PC-3 (cell line): ENCODE data around the gene FIGLA. TPM values are rescaled to one million over a fixed set of nuclear protein-coding genes. Genes with fewer than 3 reads are reported as not detected.

Source experiments
- ATAC-seq: fragments of 200-7000 bp; cut with Tn5 transposase; 2 replicates; pipeline ENCODE4 v1.9.1; 2020; ENCODE audit warnings: mild to moderate bottlenecking, moderate library complexity
- BruUV-seq: library from RNA; stranded (reverse); fragments of 400-500 nt; replicated peaks from 2 replicates; lab custom pipeline; 2021; lab: Mats Ljungman, UMichigan
- CTCF ChIA-PET: fragments of 300-600 bp; sonication (Branson Sonifier 250); formaldehyde crosslinking; loops from one replicate; lab custom pipeline; 2022; ENCODE audit warnings: antibody characterized with exemption; lab: Charles Lee
- POLR2A ChIA-PET: fragments of 300-600 bp; sonication (Branson Sonifier 250); formaldehyde crosslinking; loops from one replicate; lab custom pipeline; 2022; ENCODE audit warnings: antibody characterized with exemption; ENCODE audit not compliant: unreplicated experiment; lab: Charles Lee
- DNase-seq: peaks from one replicate; pipeline ENCODE4 v3.0.0-alpha.2; 2015
- H2AFZ ChIP-seq: fragments of 300-600 bp; sonication (generic); 2 replicates; pipeline ENCODE4 v1.6.0; 2016; ENCODE audit warnings: antibody characterized with exemption, low read length
- H3F3A ChIP-seq: fragments of 300-600 bp; sonication (generic); one replicate; pipeline ENCODE4 v1.6.0; 2017; ENCODE audit warnings: antibody characterized with exemption, low read length, control low read depth, mild to moderate bottlenecking; ENCODE audit not compliant: unreplicated experiment
- H3K27ac ChIP-seq: fragments of 300-600 bp; sonication (generic); 2 replicates; pipeline ENCODE4 v1.5.1; 2016; ENCODE audit warnings: mild to moderate bottlenecking, low read length
- H3K27me3 ChIP-seq: fragments of 300-600 bp; sonication (generic); 2 replicates; pipeline ENCODE4 v1.6.1; 2016; ENCODE audit warnings: low read length, mixed read lengths
- H3K36me3 ChIP-seq: fragments of 300-600 bp; sonication (generic); 2 replicates; pipeline ENCODE4 v1.6.1; 2016; ENCODE audit warnings: low read depth, mixed run types, low read length, mixed read lengths
- H3K4me1 ChIP-seq: fragments of 300-600 bp; sonication (generic); 2 replicates; pipeline ENCODE4 v1.5.1; 2016; ENCODE audit warnings: low read length; ENCODE audit not compliant: insufficient read depth
- H3K4me2 ChIP-seq: fragments of 300-600 bp; sonication (generic); 2 replicates; pipeline ENCODE4 v1.6.0; 2016; ENCODE audit warnings: low read length
- H3K4me3 ChIP-seq: fragments of 300-600 bp; sonication (generic); 2 replicates; pipeline ENCODE4 v1.5.1; 2016; ENCODE audit warnings: mild to moderate bottlenecking, low read length, mixed read lengths
- H3K79me2 ChIP-seq: fragments of 300-600 bp; sonication (generic); 2 replicates; pipeline ENCODE4 v1.6.1; 2017; ENCODE audit warnings: low read length, mixed read lengths
- H3K9ac ChIP-seq: fragments of 300-600 bp; sonication (generic); 2 replicates; pipeline ENCODE4 v1.6.0; 2016; ENCODE audit warnings: mild to moderate bottlenecking, low read length
- H3K9me2 ChIP-seq: fragments of 300-600 bp; sonication (generic); replicated peaks from 2 replicates; pipeline ENCODE4 v1.6.1; 2016; ENCODE audit warnings: mixed run types, low read length, mixed read lengths
- H3K9me3 ChIP-seq: fragments of 300-600 bp; sonication (generic); 2 replicates; pipeline ENCODE4 v1.6.1; 2016; ENCODE audit warnings: low read length, mixed read lengths
- H4K20me1 ChIP-seq: fragments of 300-600 bp; sonication (generic); 2 replicates; pipeline ENCODE4 v1.6.1; 2016; ENCODE audit warnings: low read length, mixed read lengths
- EZH2 ChIP-seq: fragments of 300-600 bp; sonication (generic); IDR thresholded peaks from one replicate; pipeline ENCODE4 v1.6.1; 2017; ENCODE audit warnings: antibody characterized with exemption, mild to moderate bottlenecking, low read length; ENCODE audit not compliant: unreplicated experiment
- EZH2phosphoT487 ChIP-seq: fragments of 300-600 bp; sonication (generic); IDR thresholded peaks from 2 replicates; pipeline ENCODE4 v1.6.1; 2018; ENCODE audit warnings: mild to moderate bottlenecking, antibody characterized with exemption, low read length, borderline replicate concordance
- intact Hi-C: fragments of 100-400 bp; cut with micrococcal nuclease; formaldehyde crosslinking; loops from 2 replicates; pipeline ENCODE4 v1.9.0; 2023
- total RNA-seq: library from RNA; depleted of rRNA; stranded (reverse); fragments of >200 nt; gene quantifications from 2 replicates; pipeline ENCODE4 v1.2.3, GENCODE V29; 2014
- TF ChIP-seq, protein P1 (sequence below): fragments of 300-600 bp; sonication (generic); conservative IDR thresholded peaks from 2 replicates; pipeline ENCODE4 v1.5.1; 2017; ENCODE audit warnings: antibody characterized with exemption, low read depth, mild to moderate bottlenecking, low read length

Gene FIGLA
- total RNA-seq, 1 experiment from 2014 or later, result not detected

DNA sequence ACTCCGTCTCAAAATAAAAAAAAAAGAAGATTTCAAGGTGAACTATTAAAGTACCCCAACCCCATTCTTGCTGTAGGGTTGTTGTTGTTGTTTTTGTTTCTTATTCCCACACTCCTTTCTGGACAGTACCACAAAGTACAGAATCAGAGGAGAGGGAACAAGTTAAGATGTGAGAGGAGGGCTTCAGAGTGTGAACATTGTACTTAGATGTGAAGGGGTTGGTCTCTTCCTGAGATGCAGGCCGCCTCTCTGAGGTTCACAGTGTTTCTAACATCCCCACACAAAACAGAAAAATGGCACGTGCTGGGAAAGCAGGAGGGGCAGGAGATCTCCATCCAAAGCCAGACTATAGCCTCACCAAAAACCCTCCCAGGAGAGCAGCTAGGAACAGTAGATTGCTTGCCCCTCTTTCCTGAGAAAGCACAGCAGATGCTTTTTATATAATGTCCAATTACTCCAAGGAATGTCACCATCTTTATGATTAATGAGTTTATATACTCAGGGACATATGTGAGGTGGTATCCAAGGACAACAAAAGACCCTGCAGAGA lies 45.1 kb downstream of the FIGLA start:
- no peaks in the 10 kb centered on the region for H3K36me3 ChIP-seq
- CTCF ChIA-PET, result no interaction called here
- no peak for ATAC-seq

DNA sequence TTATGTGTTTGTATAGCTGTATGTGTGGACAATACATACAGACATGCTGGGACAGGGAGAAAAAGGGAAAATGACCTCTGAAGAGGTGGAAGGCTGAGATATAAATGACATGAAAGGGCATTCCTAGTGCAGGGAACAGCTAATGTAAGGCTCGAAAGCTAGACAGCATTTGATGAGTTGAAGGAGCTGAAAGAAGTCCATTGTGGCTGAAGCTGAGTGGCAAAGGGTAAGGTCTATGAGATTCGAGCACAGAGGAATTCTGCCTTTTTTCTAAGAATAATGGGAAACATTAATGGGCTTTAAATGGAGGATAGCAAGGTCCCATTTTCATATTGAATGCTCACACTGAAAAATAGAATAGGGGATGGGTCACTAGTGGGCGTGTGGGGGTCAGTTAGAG lies 46.0 kb downstream of the FIGLA start:
- H3K9me2 ChIP-seq, result no peaks in the 10 kb centered on the region
- H3K4me1 ChIP-seq, result no peaks in the 10 kb centered on the region
- H3K9me3 ChIP-seq, result no peaks in the 10 kb centered on the region
- TF ChIP-seq EZH2phosphoT487 (no peak), EZH2 (no peak)
- TF ChIP-seq, protein P1, sequence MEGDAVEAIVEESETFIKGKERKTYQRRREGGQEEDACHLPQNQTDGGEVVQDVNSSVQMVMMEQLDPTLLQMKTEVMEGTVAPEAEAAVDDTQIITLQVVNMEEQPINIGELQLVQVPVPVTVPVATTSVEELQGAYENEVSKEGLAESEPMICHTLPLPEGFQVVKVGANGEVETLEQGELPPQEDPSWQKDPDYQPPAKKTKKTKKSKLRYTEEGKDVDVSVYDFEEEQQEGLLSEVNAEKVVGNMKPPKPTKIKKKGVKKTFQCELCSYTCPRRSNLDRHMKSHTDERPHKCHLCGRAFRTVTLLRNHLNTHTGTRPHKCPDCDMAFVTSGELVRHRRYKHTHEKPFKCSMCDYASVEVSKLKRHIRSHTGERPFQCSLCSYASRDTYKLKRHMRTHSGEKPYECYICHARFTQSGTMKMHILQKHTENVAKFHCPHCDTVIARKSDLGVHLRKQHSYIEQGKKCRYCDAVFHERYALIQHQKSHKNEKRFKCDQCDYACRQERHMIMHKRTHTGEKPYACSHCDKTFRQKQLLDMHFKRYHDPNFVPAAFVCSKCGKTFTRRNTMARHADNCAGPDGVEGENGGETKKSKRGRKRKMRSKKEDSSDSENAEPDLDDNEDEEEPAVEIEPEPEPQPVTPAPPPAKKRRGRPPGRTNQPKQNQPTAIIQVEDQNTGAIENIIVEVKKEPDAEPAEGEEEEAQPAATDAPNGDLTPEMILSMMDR, result no peak
- no peak for DNase-seq
- H3K27me3 ChIP-seq, result peaks cover 28% of the 10 kb centered on the region
- ChIA-PET CTCF (interaction anchor here (0.6 kb wide), 1 partner anchor 437 kb away, joined by 3 read pairs; no protein-coding TSS in a partner anchor), POLR2A (no interaction called here)
- BruUV-seq, result no TSS peak
- H2AFZ ChIP-seq, result no peak overlapping the region
- no peaks in the 10 kb centered on the region for H4K20me1 ChIP-seq
- H3F3A ChIP-seq, result no peaks in the 10 kb centered on the region
- no peak overlapping the region for H3K9ac ChIP-seq
- no peak overlapping the region for H3K4me2 ChIP-seq
- H3K4me3 ChIP-seq, result no peak overlapping the region
- intact Hi-C loops, result no loop called here
- no peak overlapping the region for H3K27ac ChIP-seq
- H3K36me3 ChIP-seq, result no peaks in the 10 kb centered on the region
- no peak for ATAC-seq
- H3K79me2 ChIP-seq, result no peaks in the 10 kb centered on the region

More for the DNA sequence above, 45.1 kb downstream of the FIGLA start:
- no peak overlapping the region for H3K27ac ChIP-seq
- H3K27me3 ChIP-seq, result peaks cover 36% of the 10 kb centered on the region
- H2AFZ ChIP-seq, result no peak overlapping the region
- H3K9me3 ChIP-seq, result no peaks in the 10 kb centered on the region
- H4K20me1 ChIP-seq, result no peaks in the 10 kb centered on the region
- H3K4me1 ChIP-seq, result no peaks in the 10 kb centered on the region
- no peak overlapping the region for H3K9ac ChIP-seq
- intact Hi-C loops, result no loop called here
- TF ChIP-seq EZH2phosphoT487, result no peak
- TF ChIP-seq EZH2, result no peak
- TF ChIP-seq, protein P1, result no peak
- POLR2A ChIA-PET, result no interaction called here
- H3K79me2 ChIP-seq, result no peaks in the 10 kb centered on the region
- H3K4me2 ChIP-seq, result no peak overlapping the region
- BruUV-seq, result no TSS peak
- H3K9me2 ChIP-seq, result no peaks in the 10 kb centered on the region
- H3F3A ChIP-seq, result no peaks in the 10 kb centered on the region
- no peak overlapping the region for H3K4me3 ChIP-seq
- no peak for DNase-seq

DNA sequence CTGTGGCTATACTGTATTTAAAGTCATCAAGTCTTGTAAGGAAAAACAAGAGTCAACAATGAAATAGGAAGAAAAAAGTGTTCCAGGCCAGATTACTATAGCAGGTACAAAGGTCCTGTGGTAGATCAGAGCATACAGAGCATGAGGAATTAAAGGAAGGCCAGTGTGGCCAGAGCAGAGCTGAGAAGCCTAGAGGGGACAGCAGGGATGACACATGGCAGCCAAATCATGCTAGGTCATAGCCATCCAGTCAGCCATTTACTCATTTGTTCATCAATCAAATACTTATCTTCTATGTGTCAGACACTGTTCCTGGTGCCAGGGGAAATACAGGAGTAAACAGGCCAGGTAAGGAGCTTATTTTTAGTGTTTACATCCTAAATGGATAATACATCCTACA lies 46.8 kb downstream of the FIGLA start:
- Histone ChIP-seq H3K27ac (no peak overlapping the region), H3K9me2 (no peaks in the 10 kb centered on the region), H3K27me3 (peaks cover 23% of the 10 kb centered on the region), H3K4me3 (no peak overlapping the region), H3K9ac (no peak overlapping the region), H3K9me3 (no peaks in the 10 kb centered on the region), H4K20me1 (no peaks in the 10 kb centered on the region), H3K79me2 (no peaks in the 10 kb centered on the region), H3K4me1 (no peaks in the 10 kb centered on the region), H3K4me2 (no peak overlapping the region), H3K36me3 (no peaks in the 10 kb centered on the region), H2AFZ (no peak overlapping the region), H3F3A (no peaks in the 10 kb centered on the region)
- CTCF ChIA-PET, result interaction anchor here (0.6 kb wide), 1 partner anchor 436 kb away, joined by 3 read pairs; no protein-coding TSS in a partner anchor
- no peak for TF ChIP-seq EZH2
- TF ChIP-seq, protein P1, result no peak
- TF ChIP-seq EZH2phosphoT487, result no peak
- POLR2A ChIA-PET, result no interaction called here
- DNase-seq (no peak), ATAC-seq (no peak)
- BruUV-seq, result no TSS peak
- intact Hi-C loops, result no loop called here
